Astrocyte (in vitro differentiated cells and primary cell): ENCODE data around the gene LRCH4.

ENCODE experiments used
- EZH2 ChIP-seq: IDR thresholded peaks from 2 replicates; pipeline ENCODE4 v1.6.1; 2012; ENCODE audit warnings: mild to moderate bottlenecking, low read length, inconsistent platforms; ENCODE audit not compliant: insufficient read depth
- TF ChIP-seq, protein P1 (sequence below): IDR thresholded peaks from 2 replicates; pipeline ENCODE4 v1.5.1; 2011; ENCODE audit warnings: low read depth, mild to moderate bottlenecking, inconsistent platforms, low read length, moderate library complexity; ENCODE audit not compliant: insufficient read depth

DNA sequence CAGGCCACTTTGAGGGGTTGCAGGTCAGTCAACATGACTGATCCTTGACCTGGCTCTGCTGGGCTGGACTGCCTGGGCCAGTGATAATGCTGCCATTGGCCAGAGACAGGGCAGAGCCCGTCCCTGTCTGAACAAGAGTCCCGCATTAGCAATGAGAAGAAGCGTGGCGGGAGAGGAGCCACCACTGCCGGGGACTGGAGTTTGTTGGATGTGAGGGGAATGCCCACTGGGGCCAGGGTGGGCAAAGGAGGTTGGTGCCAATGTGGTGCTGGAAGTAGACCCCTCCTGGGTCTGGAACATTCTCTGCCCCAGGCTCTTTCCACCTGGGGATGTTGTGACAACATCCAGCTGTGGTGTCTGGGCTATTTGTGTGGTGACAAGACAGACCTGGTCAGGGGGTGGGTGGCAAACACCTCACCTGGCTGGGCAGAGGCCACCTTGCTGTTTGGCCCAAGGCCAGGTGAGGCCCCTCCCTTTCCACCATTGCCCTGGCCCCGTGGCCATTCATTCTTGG is 19.9 kb downstream of the LRCH4 start:
- no peak for TF ChIP-seq EZH2
- TF ChIP-seq, protein P1, sequence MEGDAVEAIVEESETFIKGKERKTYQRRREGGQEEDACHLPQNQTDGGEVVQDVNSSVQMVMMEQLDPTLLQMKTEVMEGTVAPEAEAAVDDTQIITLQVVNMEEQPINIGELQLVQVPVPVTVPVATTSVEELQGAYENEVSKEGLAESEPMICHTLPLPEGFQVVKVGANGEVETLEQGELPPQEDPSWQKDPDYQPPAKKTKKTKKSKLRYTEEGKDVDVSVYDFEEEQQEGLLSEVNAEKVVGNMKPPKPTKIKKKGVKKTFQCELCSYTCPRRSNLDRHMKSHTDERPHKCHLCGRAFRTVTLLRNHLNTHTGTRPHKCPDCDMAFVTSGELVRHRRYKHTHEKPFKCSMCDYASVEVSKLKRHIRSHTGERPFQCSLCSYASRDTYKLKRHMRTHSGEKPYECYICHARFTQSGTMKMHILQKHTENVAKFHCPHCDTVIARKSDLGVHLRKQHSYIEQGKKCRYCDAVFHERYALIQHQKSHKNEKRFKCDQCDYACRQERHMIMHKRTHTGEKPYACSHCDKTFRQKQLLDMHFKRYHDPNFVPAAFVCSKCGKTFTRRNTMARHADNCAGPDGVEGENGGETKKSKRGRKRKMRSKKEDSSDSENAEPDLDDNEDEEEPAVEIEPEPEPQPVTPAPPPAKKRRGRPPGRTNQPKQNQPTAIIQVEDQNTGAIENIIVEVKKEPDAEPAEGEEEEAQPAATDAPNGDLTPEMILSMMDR = no peak
